ENCODE data around the gene EIF6.

EIF6 gene

GRCh38 chr20:35303735-35304491 lies 19.3 kb upstream of the EIF6 start:
- peak; percentile 95 for DNase-seq (ENCODE audit: low read depth)
- peak; percentile 93 for TF ChIP-seq CTCF (conservative IDR thresholded peaks at IDR 0.05; ENCODE audit: low read depth, low read length)
- no peak overlapping the region for H3K4me3 ChIP-seq (ENCODE audit: low read depth, low read length)

GRCh38 chr20:35303382-35303734 lies 18.8 kb upstream of the EIF6 start:
- H3K4me3 ChIP-seq (ENCODE audit: low read depth, low read length), result no peak overlapping the region
- no peak for TF ChIP-seq CTCF (conservative IDR thresholded peaks at IDR 0.05; ENCODE audit: low read depth, low read length)
- no peak for DNase-seq (ENCODE audit: low read depth)

- no peak for TF ChIP-seq CTCF (conservative IDR thresholded peaks at IDR 0.05; ENCODE audit: low read depth, low read length)
- DNase-seq (ENCODE audit: low read depth), result peak; percentile 40
These were observed 18.1 kb upstream of the EIF6 start for GRCh38 chr20:35302421-35303335.

GRCh38 chr20:35301426-35301825 lies 16.9 kb upstream of the EIF6 start:
- no peak for DNase-seq (ENCODE audit: low read depth)
- no peak for TF ChIP-seq CTCF (conservative IDR thresholded peaks at IDR 0.05; ENCODE audit: low read depth, low read length)

More at GRCh38 chr20:35302421-35303335, 18.1 kb upstream of the EIF6 start:
- H3K4me3 ChIP-seq (ENCODE audit: low read depth, low read length), result no peak overlapping the region

GRCh38 chr20:35300469-35301262 lies 16.1 kb upstream of the EIF6 start:
- DNase-seq (ENCODE audit: low read depth), result no peak
- no peak for TF ChIP-seq CTCF (conservative IDR thresholded peaks at IDR 0.05; ENCODE audit: low read depth, low read length)
- H3K4me3 ChIP-seq (ENCODE audit: low read depth, low read length), result no peak overlapping the region

More at GRCh38 chr20:35301426-35301825, 16.9 kb upstream of the EIF6 start:
- no peak overlapping the region for H3K4me3 ChIP-seq (ENCODE audit: low read depth, low read length)

- no peak for DNase-seq (ENCODE audit: low read depth)
- H3K4me3 ChIP-seq (ENCODE audit: low read depth, low read length), result no peak overlapping the region
These were observed 15.2 kb upstream of the EIF6 start for GRCh38 chr20:35299780-35300179.

More at GRCh38 chr20:35299780-35300179, 15.2 kb upstream of the EIF6 start:
- TF ChIP-seq CTCF (conservative IDR thresholded peaks at IDR 0.05; ENCODE audit: low read depth, low read length), result no peak
